ENCODE measurements around the gene IL17C. TPM values are rescaled to one million over a fixed set of nuclear protein-coding genes. Genes with fewer than 3 reads are reported as not detected.
A peak's percentile ranks its signal among the peaks of the same experiment; 100 is the strongest.

The IL17C gene
- total RNA-seq = under 1 TPM in 1 of 2 experiments, not detected in 1; 0.20 TPM

- Mint-ChIP-seq H3K27ac (peak within 1 kb of the TSS; percentile 38), H3K4me3 (no peak within 1 kb of the TSS), H3K4me1 (peaks cover 28% of the 10 kb centered on the region), H3K9me3 (no peaks in the 10 kb centered on the region), H3K27me3 (peaks cover 29% of the 10 kb centered on the region), H3K36me3 (ENCODE audit: low read depth) (peaks cover 10% of the 10 kb centered on the region)
- POLR2A ChIA-PET = no interaction called here
- no peak for DNase-seq
- CTCF ChIA-PET = interaction anchor here (0.7 to 1.0 kb wide), 3 partner anchors 9 to 13 kb away, joined by 3 read pairs; no protein-coding TSS in a partner anchor
Observed at GRCh38 chr16:88638323-88639230, at the start of gene IL17C. IL17C (plus strand) TSS chr16:88638572; CDS start chr16:88638642, 70 bp downstream.

- no peaks in the 10 kb centered on the region for H3K27me3 Mint-ChIP-seq
- POLR2A ChIA-PET = no interaction called here
- CTCF ChIA-PET = interaction anchor here (1.1 to 1.3 kb wide), 2 partner anchors 18 to 276 kb away, joined by 3 to 4 read pairs; partner anchors contain the start of gene ZC3H18
- H3K36me3 Mint-ChIP-seq (ENCODE audit: low read depth) = peaks cover 44% of the 10 kb centered on the region
- no peaks in the 10 kb centered on the region for H3K9me3 Mint-ChIP-seq
- H3K27ac Mint-ChIP-seq = peak overlapping the region; percentile 74
- peaks cover 43% of the 10 kb centered on the region for H3K4me1 Mint-ChIP-seq
- DNase-seq = no peak
- H3K4me3 Mint-ChIP-seq = no peak overlapping the region
Observed at GRCh38 chr16:88588754-88589153, 49.6 kb upstream of the IL17C start.

- Mint-ChIP-seq H3K4me3 (no peak overlapping the region), H3K27ac (peak overlapping the region; percentile 74), H3K27me3 (no peaks in the 10 kb centered on the region), H3K4me1 (peaks cover 43% of the 10 kb centered on the region), H3K9me3 (no peaks in the 10 kb centered on the region), H3K36me3 (ENCODE audit: low read depth) (peaks cover 44% of the 10 kb centered on the region)
- CTCF ChIA-PET = interaction anchor here (0.9 to 1.3 kb wide), 3 partner anchors 19 to 134 kb away, joined by 3 to 4 read pairs (median 3); partner anchors contain the start of gene ZC3H18
- POLR2A ChIA-PET = no interaction called here
- DNase-seq = no peak
Observed at GRCh38 chr16:88589441-88589840, 48.9 kb upstream of the IL17C start.

- Mint-ChIP-seq H3K9me3 (no peaks in the 10 kb centered on the region), H3K36me3 (ENCODE audit: low read depth) (peaks cover 47% of the 10 kb centered on the region), H3K4me3 (no peak overlapping the region), H3K27me3 (no peaks in the 10 kb centered on the region), H3K27ac (peak overlapping the region; percentile 47), H3K4me1 (peaks cover 37% of the 10 kb centered on the region)
- POLR2A ChIA-PET = interaction anchor here (0.6 kb wide), 1 partner anchor 21 kb away, joined by 5 read pairs; the partner anchor contains the start of gene ZC3H18
- CTCF ChIA-PET = interaction anchor here (0.6 kb wide), 3 partner anchors 50 to 723 kb away, joined by 3 read pairs; no protein-coding TSS in a partner anchor
- no peak for DNase-seq
Observed at GRCh38 chr16:88591577-88592021, 46.8 kb upstream of the IL17C start.

- Mint-ChIP-seq H3K4me3 (no peak overlapping the region), H3K36me3 (ENCODE audit: low read depth) (peaks cover 33% of the 10 kb centered on the region), H3K27ac (no peak overlapping the region), H3K4me1 (peaks cover 27% of the 10 kb centered on the region), H3K9me3 (no peaks in the 10 kb centered on the region), H3K27me3 (no peaks in the 10 kb centered on the region)
- ChIA-PET POLR2A (no interaction called here), CTCF (no interaction called here)
- DNase-seq = no peak
Observed at GRCh38 chr16:88593061-88593460, 45.3 kb upstream of the IL17C start.

- peaks cover 28% of the 10 kb centered on the region for H3K36me3 Mint-ChIP-seq (ENCODE audit: low read depth)
- CTCF ChIA-PET = no interaction called here
- no peaks in the 10 kb centered on the region for H3K27me3 Mint-ChIP-seq
- POLR2A ChIA-PET = no interaction called here
- no peak overlapping the region for H3K4me3 Mint-ChIP-seq
- H3K9me3 Mint-ChIP-seq = no peaks in the 10 kb centered on the region
- no peak overlapping the region for H3K27ac Mint-ChIP-seq
- H3K4me1 Mint-ChIP-seq = peaks cover 22% of the 10 kb centered on the region
- no peak for DNase-seq
Observed at GRCh38 chr16:88593489-88593888, 44.9 kb upstream of the IL17C start.

- ChIA-PET POLR2A (no interaction called here), CTCF (no interaction called here)
- Mint-ChIP-seq H3K36me3 (ENCODE audit: low read depth) (peaks cover 26% of the 10 kb centered on the region), H3K9me3 (no peaks in the 10 kb centered on the region), H3K27ac (no peak overlapping the region), H3K4me3 (no peak overlapping the region), H3K4me1 (peaks cover 19% of the 10 kb centered on the region), H3K27me3 (no peaks in the 10 kb centered on the region)
- DNase-seq = no peak
Observed at GRCh38 chr16:88593910-88594309, 44.5 kb upstream of the IL17C start.

- Mint-ChIP-seq H3K27ac (no peak overlapping the region), H3K4me3 (no peak overlapping the region), H3K9me3 (no peaks in the 10 kb centered on the region), H3K27me3 (no peaks in the 10 kb centered on the region), H3K4me1 (peaks cover 10% of the 10 kb centered on the region), H3K36me3 (ENCODE audit: low read depth) (peaks cover 21% of the 10 kb centered on the region)
- ChIA-PET CTCF (interaction anchor here (1.2 kb wide), 1 partner anchor 15 kb away, joined by 3 read pairs; no protein-coding TSS in a partner anchor), POLR2A (no interaction called here)
- DNase-seq = no peak
Observed at GRCh38 chr16:88595101-88595500, 43.3 kb upstream of the IL17C start.

GRCh38 chr16:88595921-88596320, 42.5 kb upstream of the IL17C start:
- DNase-seq = no peak
- H3K4me3 Mint-ChIP-seq = no peak overlapping the region
- no peaks in the 10 kb centered on the region for H3K9me3 Mint-ChIP-seq
- ChIA-PET POLR2A (no interaction called here), CTCF (interaction anchor here (0.8 to 1.2 kb wide), 2 partner anchors 14 to 41 kb away, joined by 3 read pairs; no protein-coding TSS in a partner anchor)
- H3K27ac Mint-ChIP-seq = no peak overlapping the region
- peaks cover 10% of the 10 kb centered on the region for H3K4me1 Mint-ChIP-seq
- H3K27me3 Mint-ChIP-seq = no peaks in the 10 kb centered on the region
- H3K36me3 Mint-ChIP-seq (ENCODE audit: low read depth) = peaks cover 27% of the 10 kb centered on the region

- CTCF ChIA-PET = interaction anchor here (0.8 kb wide), 1 partner anchor 40 kb away, joined by 3 read pairs; no protein-coding TSS in a partner anchor
- H3K27ac Mint-ChIP-seq = no peak overlapping the region
- POLR2A ChIA-PET = no interaction called here
Observed at GRCh38 chr16:88596483-88596882, 41.9 kb upstream of the IL17C start.

GRCh38 chr16:88597856-88598491, 40.4 kb upstream of the IL17C start:
- no peak for DNase-seq
- Mint-ChIP-seq H3K4me1 (peaks cover 2% of the 10 kb centered on the region), H3K27me3 (no peaks in the 10 kb centered on the region), H3K27ac (no peak overlapping the region), H3K36me3 (ENCODE audit: low read depth) (peaks cover 33% of the 10 kb centered on the region), H3K4me3 (no peak overlapping the region), H3K9me3 (no peaks in the 10 kb centered on the region)
- POLR2A ChIA-PET = no interaction called here
- CTCF ChIA-PET = no interaction called here

More at GRCh38 chr16:88596483-88596882, 41.9 kb upstream of the IL17C start:
- Mint-ChIP-seq H3K27me3 (no peaks in the 10 kb centered on the region), H3K9me3 (no peaks in the 10 kb centered on the region), H3K4me3 (no peak overlapping the region), H3K36me3 (ENCODE audit: low read depth) (peaks cover 29% of the 10 kb centered on the region), H3K4me1 (peaks cover 9% of the 10 kb centered on the region)
- no peak for DNase-seq

- H3K27me3 Mint-ChIP-seq = no peaks in the 10 kb centered on the region
- H3K9me3 Mint-ChIP-seq = no peaks in the 10 kb centered on the region
- peaks cover 2% of the 10 kb centered on the region for H3K4me1 Mint-ChIP-seq
- ChIA-PET CTCF (interaction anchor here (1.4 kb wide), 1 partner anchor 20 kb away, joined by 3 read pairs; no protein-coding TSS in a partner anchor), POLR2A (no interaction called here)
- no peak overlapping the region for H3K4me3 Mint-ChIP-seq
- H3K27ac Mint-ChIP-seq = no peak overlapping the region
- H3K36me3 Mint-ChIP-seq (ENCODE audit: low read depth) = peaks cover 32% of the 10 kb centered on the region
- DNase-seq = no peak
Observed at GRCh38 chr16:88599092-88599733, 39.2 kb upstream of the IL17C start.

All from activated CD4-positive, alpha-beta T cell treated with anti-CD3 and anti-CD28 coated beads, Interleukin-2, amount 10 ng/mL, durations not matched to agents 7 days and 5 days (primary cell).